Peyer's patch (tissue), 4 donors: Measurements from ENCODE around the gene CUL2.

Source experiments
- CTCF ChIP-seq, 6 experiments: fragments of 450-650 bp in 4 of 6; fragments of 200-600 bp in 2 of 6; sonication (generic) in 1 of 6; IDR thresholded peaks; one replicate each; pipeline ENCODE4 v1.5.1; 2017 to 2019; ENCODE audit warnings: antibody characterized with exemption in 6 of 6, mild to moderate bottlenecking in 3 of 6, moderate library complexity in 1 of 6
- POLR2A ChIP-seq, 2 donors: fragments of 450-650 bp; IDR thresholded peaks; one replicate each; pipeline ENCODE4 v1.5.1; 2017; ENCODE audit warnings: antibody characterized with exemption in 2 of 2, mild to moderate bottlenecking in 2 of 2, moderate library complexity in 2 of 2

- TF ChIP-seq CTCF (IDR thresholded peaks at IDR 0.05) = no peak
- no peak for TF ChIP-seq POLR2A (IDR thresholded peaks at IDR 0.05)
Observed at GRCh38 chr10:35132727-35133126, 42.6 kb upstream of the CUL2 start.
